ENCODE data around the gene BOC.

Gene BOC

GRCh38 chr3:113194823-113195401 lies 16.4 kb upstream of the BOC start:
- DNase-seq, result no peak

- no peak for DNase-seq
These were observed 11.0 kb upstream of the BOC start for GRCh38 chr3:113200351-113200750.

- no peak for DNase-seq
These were observed 10.4 kb upstream of the BOC start for GRCh38 chr3:113200946-113201345.

GRCh38 chr3:113204371-113204770 lies 7.0 kb upstream of the BOC start:
- no peak for DNase-seq

GRCh38 chr3:113205481-113205880 lies 5.9 kb upstream of the BOC start:
- DNase-seq, result no peak

- DNase-seq, result no peak
These were observed 590 bp upstream of the BOC start for GRCh38 chr3:113210604-113211329.

- DNase-seq, result no peak
These were observed 940 bp downstream of the BOC start for GRCh38 chr3:113212150-113212843.

- DNase-seq, result no peak
These were observed 1.6 kb downstream of the BOC start for GRCh38 chr3:113212844-113213375.

- no peak for DNase-seq
These were observed 2.7 kb downstream of the BOC start for GRCh38 chr3:113213896-113214587.

GRCh38 chr3:113214917-113215595 lies 3.7 kb downstream of the BOC start:
- no peak for DNase-seq

- DNase-seq, result no peak
These were observed 5.0 kb downstream of the BOC start for GRCh38 chr3:113216393-113216792.

- no peak for DNase-seq
These were observed 6.8 kb downstream of the BOC start for GRCh38 chr3:113218011-113218680.

GRCh38 chr3:113218681-113219045 lies 7.3 kb downstream of the BOC start:
- no peak for DNase-seq

GRCh38 chr3:113219605-113220300 lies 8.4 kb downstream of the BOC start:
- no peak for DNase-seq

- DNase-seq, result no peak
These were observed 9.4 kb downstream of the BOC start for GRCh38 chr3:113220721-113221120.

- no peak for DNase-seq
These were observed 10.4 kb downstream of the BOC start for GRCh38 chr3:113221721-113222257.

GRCh38 chr3:113222451-113223086 lies 11.2 kb downstream of the BOC start:
- DNase-seq, result no peak

GRCh38 chr3:113223475-113224281 lies 12.3 kb downstream of the BOC start:
- DNase-seq, result no peak

- no peak for DNase-seq
These were observed 13.9 kb downstream of the BOC start for GRCh38 chr3:113225286-113225685.

GRCh38 chr3:113226491-113226890 lies 15.1 kb downstream of the BOC start:
- DNase-seq, result no peak
